HG03280 (cell line): ENCODE measurements around the gene RPS6KA4.

ENCODE experiments used
- ATAC-seq: cut with Tn5 transposase; IDR thresholded peaks from one replicate; pipeline ENCODE4 v1.9.1; 2021; ENCODE audit warnings: mild to moderate bottlenecking, moderate library complexity; ENCODE audit not compliant: unreplicated experiment

Gene RPS6KA4

GRCh38 chr11:64384028-64384737 lies 25.2 kb downstream of the RPS6KA4 start:
- ATAC-seq, result no peak

- ATAC-seq, result no peak
These were observed 26.3 kb downstream of the RPS6KA4 start for GRCh38 chr11:64384981-64385944.

- ATAC-seq, result no peak
These were observed 27.2 kb downstream of the RPS6KA4 start for GRCh38 chr11:64385945-64386704.

- ATAC-seq, result no peak
These were observed 29.0 kb downstream of the RPS6KA4 start for GRCh38 chr11:64387916-64388315.

- ATAC-seq, result no peak
These were observed 29.9 kb downstream of the RPS6KA4 start for GRCh38 chr11:64388894-64389293.

GRCh38 chr11:64389851-64390250 lies 30.9 kb downstream of the RPS6KA4 start:
- ATAC-seq, result no peak

GRCh38 chr11:64390558-64390957 lies 31.6 kb downstream of the RPS6KA4 start:
- no peak for ATAC-seq

GRCh38 chr11:64391839-64392238 lies 32.9 kb downstream of the RPS6KA4 start:
- ATAC-seq, result no peak

- no peak for ATAC-seq
These were observed 36.6 kb downstream of the RPS6KA4 start for GRCh38 chr11:64395545-64396078.

- no peak for ATAC-seq
These were observed 37.2 kb downstream of the RPS6KA4 start for GRCh38 chr11:64396079-64396591.

- ATAC-seq, result no peak
These were observed 41.1 kb downstream of the RPS6KA4 start for GRCh38 chr11:64400102-64400501.

GRCh38 chr11:64400667-64401066 lies 41.7 kb downstream of the RPS6KA4 start:
- no peak for ATAC-seq

GRCh38 chr11:64401775-64402174 lies 42.8 kb downstream of the RPS6KA4 start:
- ATAC-seq, result no peak

GRCh38 chr11:64403106-64403505 lies 44.1 kb downstream of the RPS6KA4 start:
- no peak for ATAC-seq

GRCh38 chr11:64406221-64406946 lies 47.4 kb downstream of the RPS6KA4 start:
- ATAC-seq, result no peak

GRCh38 chr11:64407221-64407620 lies 48.3 kb downstream of the RPS6KA4 start:
- no peak for ATAC-seq

GRCh38 chr11:64407630-64408029 lies 48.7 kb downstream of the RPS6KA4 start:
- no peak for ATAC-seq

- ATAC-seq, result no peak
These were observed 50.3 kb downstream of the RPS6KA4 start for GRCh38 chr11:64409278-64409677.

GRCh38 chr11:64409707-64410403 lies 50.9 kb downstream of the RPS6KA4 start:
- ATAC-seq, result no peak

GRCh38 chr11:64410404-64410734 lies 51.4 kb downstream of the RPS6KA4 start:
- ATAC-seq, result no peak
